GM21381 (cell line): ENCODE data around the gene ESPL1.

ENCODE experiments used
- ATAC-seq: cut with Tn5 transposase; IDR thresholded peaks from one replicate; pipeline ENCODE4 v1.9.1; 2021; ENCODE audit warnings: mild to moderate bottlenecking, moderate library complexity; ENCODE audit not compliant: unreplicated experiment

ESPL1 gene

DNA sequence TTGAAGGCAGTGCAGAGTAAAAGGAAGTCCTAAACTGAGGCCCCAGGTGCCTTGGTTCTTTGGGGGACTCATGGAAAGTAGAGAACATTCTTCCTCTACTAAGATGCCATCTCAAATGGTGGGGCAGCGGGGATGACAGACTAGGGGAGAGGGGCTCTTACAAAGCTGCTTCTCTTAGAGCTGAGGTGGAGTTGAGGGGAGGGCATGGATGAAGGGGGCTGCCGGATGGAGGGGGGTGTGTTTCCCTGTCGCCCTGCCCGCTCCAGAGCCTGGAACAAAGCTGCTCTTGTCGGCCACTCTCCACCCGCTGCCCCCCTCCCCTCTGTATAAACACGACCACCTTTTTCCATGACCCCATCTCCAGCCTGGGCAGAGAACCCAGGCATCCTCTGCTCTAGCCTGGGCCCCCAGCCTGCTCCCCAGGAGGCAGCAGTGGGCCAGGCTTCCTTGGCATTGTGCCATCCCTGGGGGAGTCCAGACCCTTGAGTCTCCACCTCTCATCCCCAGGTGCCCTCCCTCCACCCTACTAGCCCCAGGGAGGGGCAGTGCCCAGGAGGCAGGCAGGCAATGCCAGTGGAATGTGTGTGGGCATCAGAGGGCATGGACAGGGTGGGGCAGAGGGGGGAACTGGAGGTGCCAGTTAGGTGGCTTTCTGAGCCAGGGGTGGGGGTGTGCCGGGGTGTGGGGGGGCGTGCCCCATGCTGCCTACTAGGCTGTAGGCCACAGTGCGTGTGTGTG lies 37.8 kb upstream of the ESPL1 start:
- ATAC-seq, result no peak

DNA sequence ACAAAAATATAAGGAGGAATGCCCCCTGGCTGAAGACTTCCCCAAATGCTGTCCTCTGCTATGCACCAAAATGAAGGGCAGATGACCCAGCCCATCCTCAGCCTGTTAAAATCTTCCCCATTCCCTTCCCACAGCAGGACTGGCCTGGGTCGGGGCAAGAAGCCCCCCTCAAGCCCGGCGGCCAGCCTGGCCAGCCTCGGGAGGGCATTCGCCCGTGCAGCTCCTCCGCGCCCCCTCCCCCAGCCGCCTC lies 36.5 kb upstream of the ESPL1 start:
- ATAC-seq, result no peak

DNA sequence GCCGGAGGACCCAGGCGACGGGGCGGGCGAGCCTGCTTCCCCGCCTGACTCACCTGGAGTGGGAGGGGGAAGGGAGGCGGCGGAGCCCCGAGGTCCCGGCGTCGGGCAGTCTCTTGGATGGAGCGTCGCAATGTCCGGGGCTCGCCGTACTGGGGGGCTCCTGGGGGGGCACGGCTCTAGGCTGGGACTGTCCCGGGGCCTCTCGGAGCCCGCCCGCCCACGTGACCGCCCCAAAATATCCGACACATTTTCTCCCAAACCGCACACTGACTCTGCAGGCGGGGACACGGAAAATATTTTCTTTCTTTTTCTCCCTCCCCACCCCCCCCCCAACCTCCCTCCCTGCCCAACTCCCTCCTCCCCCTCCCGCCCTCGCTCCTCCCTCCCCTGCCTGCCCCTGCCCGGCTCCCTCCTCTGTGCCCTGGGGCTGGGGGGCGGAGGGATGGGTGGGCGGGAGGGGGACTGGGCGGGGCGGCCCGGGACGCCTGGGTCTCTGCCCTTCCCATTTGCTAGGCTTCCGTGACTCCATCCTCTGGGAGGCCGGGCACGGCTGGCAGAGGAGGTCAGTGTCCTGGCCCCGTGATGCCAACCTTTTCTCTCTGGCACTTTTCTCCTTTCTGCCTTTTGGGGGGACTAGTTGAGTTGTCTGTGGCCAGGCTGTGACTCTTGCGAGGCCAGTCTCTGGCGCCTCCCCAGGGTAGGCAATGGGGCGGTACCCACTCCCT lies 36.0 kb upstream of the ESPL1 start, which contains the start of gene RARG:
Gene RARG (minus strand): TSS at position 289 of the 725 bp plus-strand sequence. CDS start 4,664 bp downstream, outside the sequence.
- no peak for ATAC-seq

DNA sequence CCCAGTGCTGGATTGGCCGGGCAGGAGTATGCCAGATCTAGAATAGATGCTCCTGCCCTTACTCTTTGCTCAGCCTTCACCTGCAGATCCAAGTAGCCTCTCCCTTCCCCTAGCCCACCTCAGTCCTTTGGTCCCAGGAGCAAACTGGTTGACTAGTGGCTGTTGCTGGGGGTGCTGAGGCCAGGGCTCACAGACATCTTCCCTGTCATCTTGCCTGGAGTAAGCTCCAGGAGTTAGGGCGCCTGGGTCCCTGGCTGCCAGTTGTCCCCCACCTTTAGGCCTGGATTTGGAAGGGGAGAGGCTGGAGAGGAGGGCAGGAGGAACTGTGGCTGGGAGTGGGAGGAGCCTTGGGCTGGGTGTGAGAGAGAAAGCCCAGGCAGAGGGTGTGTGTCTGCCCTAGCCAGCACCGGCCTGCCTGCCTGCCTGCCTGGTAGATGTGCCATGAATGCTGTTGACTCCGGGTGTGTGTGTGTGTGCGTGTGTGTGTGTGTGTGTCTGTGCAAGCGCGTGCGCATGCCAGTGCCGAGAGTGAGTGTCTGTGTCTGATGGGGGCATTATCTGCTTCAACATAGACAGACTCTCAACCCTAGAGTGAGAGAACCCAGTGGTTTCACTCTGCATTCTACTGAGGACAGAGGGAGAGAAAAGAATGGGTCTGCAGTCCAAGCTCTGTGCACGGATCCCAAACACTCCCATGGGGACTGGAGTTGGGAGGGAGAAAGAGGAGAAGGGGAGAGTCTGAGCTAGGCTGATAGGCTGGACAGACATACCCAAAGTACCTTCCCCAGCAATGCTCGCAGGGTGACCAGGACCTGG lies 35.2 kb upstream of the ESPL1 start:
- no peak for ATAC-seq

- no peak for ATAC-seq
Measured at GRCh38 chr12:53233671-53234121, 34.4 kb upstream of the ESPL1 start.

- ATAC-seq, result no peak
Measured at GRCh38 chr12:53234271-53234914, 33.7 kb upstream of the ESPL1 start.

DNA sequence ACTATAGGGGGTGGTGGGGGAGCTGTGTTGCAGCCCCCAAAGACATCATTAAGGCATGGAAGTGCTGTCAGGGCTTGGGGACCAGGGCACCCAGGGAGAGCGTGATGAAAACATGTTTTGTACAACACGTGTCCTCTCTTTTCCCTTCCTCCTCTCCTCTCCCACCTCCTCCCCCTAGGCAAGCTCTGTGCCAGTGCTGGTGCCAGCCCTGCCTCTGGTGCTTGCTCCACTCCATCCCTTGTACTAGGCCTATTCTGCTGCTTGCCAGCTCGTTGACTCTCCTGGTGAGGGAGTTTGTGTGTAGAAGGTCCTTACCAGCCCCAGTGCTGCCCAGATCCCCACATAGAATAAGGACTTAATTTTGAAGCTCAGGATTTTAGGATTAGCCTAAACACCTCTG lies 32.9 kb upstream of the ESPL1 start:
- no peak for ATAC-seq

- ATAC-seq, result no peak
Measured at GRCh38 chr12:53235742-53236442, 32.2 kb upstream of the ESPL1 start.

DNA sequence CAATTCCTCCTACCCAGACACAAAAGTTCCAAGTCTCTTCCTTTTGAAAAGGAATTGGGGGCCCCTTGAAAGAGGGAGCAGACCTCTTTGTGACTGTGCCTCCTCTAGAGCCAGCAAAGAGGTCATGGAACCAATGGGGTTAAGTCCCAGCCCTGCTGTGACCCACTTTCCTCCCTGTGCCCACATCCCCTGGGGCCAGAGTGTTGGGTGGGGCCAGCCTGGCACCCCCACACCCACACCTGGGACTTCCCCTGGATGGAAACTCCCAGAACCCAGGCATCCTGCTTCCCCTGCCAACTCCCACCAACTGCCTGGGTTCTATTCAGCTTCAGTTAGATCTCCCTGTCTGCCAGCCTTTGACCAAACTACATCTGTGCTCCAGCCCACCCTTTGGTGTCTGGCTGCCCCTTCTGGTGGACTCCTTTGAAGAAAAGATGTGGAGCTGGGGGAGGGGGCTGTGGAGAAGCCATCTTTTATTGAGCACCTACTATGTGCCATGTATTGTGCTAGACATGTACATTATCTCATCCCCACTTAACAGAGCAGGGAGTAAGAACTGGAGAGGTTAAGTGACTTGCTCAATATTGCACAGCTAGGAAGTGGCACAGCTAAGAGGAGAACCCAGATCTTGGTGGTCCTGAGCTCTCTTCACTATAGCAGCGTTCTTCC lies 31.5 kb upstream of the ESPL1 start:
- no peak for ATAC-seq

GRCh38 chr12:53239643-53240258 lies 28.3 kb upstream of the ESPL1 start:
- no peak for ATAC-seq

- ATAC-seq, result no peak
Measured at GRCh38 chr12:53241623-53242412, 26.3 kb upstream of the ESPL1 start.

GRCh38 chr12:53244337-53244736 lies 23.8 kb upstream of the ESPL1 start:
- no peak for ATAC-seq

DNA sequence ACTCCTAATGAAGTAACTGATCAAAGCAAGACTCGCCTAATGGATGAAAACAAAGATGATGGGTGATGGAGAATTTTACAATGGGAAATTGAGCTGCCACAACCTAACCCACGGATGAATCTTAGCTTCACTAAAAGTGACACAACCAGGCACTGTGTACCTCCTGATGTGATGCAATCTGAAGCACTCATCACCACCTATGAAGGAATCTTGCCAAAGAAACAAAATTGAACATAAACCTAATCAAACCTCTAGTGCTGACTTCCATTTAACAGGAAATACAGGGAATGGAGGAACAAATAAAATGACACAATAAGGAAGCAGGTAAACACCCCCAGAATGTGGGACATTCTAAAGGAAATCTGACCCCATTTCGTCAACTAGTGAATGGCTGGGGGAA lies 22.8 kb upstream of the ESPL1 start:
- ATAC-seq, result no peak

DNA sequence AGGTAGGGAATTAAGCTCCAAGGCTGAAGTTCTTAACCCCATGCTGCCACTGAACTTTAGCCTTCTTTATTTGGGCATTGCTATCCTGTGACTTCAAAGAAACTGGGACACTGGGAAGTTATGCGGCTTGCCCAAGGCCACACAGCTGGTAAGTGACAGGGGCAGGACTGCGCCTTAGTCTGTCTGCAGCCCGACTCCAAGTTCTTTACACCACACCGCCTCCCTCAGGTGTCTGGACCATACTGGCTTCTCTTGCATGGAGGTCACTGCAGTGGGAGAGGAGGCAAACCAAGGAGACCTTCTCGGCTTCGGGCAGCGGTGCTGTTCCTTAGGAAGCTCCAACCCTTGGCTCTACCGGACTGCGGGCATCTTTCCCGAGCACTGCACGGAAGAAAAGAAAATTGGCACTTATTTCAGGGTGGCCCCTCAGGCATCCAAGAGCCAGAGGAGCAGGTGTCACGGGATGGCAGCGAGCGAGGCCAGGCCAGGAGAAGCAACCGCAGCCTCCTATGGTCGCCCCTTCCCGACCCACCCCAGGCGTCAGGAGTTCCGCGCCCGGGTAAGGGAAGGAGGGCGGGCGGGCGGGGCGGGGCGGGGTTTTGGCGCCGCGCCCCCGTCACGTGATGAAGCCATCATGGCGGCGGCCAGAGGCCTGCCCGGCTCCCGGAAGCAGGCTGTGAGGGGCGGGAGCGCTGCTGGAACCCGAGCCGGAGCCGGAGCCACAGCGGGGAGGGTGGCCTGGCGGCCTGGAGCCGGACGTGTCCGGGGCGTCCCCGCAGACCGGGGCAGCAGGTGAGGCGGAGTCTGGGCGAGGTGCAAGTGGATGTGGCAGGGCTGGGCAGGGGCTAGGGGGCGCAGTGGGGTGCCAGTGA lies 16.4 kb upstream of the ESPL1 start:
- ATAC-seq, result peak; percentile 82

DNA sequence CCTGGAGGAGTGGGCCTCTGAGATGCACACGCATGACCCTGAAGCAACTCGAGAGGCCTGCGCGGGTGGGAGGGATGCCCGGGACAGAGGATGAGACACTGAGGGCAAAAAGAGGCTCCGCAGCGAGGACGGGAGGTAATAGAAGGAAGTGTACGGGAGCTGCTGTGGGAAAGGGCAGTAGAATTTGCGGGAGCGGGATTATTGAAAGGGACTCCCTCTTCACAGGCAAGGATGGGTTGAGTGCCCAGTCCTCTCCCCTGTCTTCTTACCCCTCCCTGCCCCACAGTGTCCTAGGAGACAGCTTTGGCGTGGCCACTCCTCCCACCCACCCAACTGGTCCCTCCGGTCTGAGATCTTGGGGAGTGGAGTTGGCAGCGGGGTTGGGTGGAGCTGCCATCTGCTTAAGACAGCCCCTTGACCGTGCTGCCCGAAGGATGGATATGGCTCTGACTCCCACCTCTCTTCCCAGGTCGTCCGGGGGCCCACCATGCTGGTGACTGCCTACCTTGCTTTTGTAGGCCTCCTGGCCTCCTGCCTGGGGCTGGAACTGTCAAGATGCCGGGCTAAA lies 15.7 kb upstream of the ESPL1 start:
- ATAC-seq, result peak; percentile 4

- ATAC-seq, result no peak
Measured at GRCh38 chr12:53253298-53253697, 14.8 kb upstream of the ESPL1 start.

GRCh38 chr12:53254816-53255545 lies 13.1 kb upstream of the ESPL1 start:
- no peak for ATAC-seq
